GM18499 (cell line): Measurements from ENCODE around the gene CACNB3.

Experiments used
- ATAC-seq: cut with Tn5 transposase; IDR thresholded peaks from one replicate; pipeline ENCODE4 v1.9.1; 2021; ENCODE audit warnings: moderate number of reproducible peaks; ENCODE audit not compliant: insufficient read depth, unreplicated experiment

CACNB3 gene

DNA sequence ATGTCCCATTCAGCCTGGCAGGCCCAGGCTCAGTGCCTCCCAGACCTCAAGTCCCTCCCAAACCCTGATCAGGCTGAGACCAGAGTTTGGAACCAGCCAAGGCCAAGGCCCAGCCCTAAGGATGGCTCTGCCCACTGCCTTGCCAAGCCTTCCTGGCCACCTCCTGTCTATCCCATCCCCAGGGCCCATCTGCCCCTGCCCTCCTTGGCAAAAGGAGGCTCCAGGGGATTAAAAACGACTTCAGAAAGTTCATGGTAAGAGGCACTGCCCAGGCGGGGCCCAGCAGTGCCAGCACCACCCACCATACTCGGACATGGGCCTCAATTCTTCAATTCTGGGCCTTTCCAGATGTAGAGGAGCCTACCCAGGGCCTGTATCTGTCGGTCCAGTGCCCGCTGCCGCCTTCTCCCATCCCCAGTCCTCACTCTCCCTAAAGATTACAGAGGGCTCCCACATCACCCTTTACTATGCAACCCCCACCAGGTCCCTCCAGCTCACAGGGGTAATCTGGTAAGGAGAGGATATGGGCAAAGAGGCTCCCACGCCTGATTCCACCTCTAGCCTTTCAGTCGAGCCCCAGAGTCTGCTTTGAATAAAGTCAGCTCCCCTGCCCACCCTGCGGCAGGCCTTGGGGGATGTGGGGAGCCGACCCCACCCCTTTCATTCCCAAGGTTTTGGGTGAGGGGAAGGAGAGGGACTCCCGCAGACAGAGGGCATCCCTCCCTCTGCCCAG is 30.3 kb upstream of the CACNB3 start:
- ATAC-seq: no peak

DNA sequence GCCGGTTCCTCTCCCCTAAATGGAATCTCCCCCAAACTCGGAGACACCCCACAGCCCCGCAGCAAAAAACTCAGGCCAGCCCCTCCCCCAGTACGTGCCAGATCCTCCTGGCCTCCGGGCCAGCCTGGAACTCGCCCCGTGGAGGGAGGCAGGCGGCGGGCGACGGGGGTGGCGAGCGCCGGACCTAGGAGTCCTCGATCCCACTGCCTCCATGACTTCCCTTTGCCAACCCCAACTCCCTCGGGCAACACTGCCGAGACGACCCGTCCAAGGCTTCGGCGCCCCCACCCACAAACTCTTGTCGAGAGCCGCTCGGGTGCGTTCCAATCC is 29.8 kb upstream of the CACNB3 start:
- no peak for ATAC-seq

DNA sequence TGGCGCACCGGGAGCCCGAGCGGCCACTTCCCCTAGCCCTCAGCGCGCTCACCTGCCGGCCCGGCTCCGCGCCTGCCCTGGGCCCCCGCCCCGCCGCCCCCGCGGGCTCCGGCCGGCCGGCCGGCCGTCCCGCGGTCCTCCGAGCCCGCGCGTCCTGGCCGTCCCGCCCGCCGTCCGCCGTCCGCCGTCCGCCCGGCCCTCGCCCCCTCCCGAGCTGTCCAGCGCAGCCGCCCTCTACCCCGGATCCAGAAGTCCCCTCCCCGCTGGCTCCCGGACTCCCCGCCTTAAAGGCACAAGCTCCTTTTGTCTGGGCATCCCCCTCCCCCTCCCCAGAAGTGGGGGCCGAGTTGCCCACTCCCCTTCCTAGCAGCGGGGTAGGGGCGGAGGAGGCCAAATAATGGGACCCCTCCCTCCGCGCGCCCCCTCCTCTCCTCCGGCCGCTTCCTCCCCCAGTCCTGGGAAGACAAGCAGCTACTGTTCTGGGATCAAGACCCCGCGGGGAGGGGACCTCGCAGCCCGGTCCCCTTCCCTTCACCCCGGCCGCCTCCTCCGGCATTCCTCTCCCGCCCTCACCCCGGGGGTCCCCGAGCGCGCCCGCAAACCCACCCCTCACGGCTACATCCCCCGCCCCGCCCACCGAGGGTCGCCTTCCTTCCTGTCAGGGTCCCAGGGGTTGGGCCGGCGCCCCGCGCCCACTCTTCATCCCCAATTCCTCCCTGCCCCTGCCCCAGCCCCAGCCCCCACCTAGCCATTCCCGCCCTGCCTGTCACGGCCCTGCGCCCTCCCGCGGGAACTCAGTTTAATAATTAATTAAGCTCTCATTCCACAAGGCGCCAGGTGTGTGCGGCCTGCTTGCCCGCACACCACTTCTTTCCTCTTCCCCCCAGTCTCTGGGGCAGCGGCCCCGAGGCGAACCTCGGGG is 29.2 kb upstream of the CACNB3 start, which contains the start of gene ADCY6:
ADCY6 (minus strand) TSS at position 236 of the 922 bp plus-strand sequence. CDS start 5,655 bp downstream, outside the sequence.
- no peak for ATAC-seq

DNA sequence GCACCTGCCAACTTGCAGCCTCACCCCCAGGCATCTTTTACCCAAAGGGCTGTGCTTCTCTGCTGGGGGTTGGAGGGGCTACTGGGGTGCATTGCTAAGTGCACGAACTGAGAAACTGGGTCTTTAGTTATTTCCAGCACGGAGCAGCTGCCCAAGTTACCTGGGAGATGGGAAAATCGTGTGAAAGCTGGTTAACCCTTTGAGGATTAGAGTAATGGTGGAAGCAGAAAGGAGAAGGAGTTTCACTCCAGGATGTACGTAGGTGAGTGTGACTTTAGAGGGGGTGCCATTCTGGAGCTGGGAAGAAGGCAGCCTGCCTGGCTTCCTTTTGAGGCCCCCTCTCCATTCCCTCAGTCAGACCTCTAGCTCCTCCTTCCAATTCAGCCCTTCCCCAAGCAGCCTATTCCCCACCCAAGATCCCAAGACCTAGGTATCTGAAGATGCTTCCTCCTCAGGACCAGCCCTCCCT is 28.4 kb upstream of the CACNB3 start:
- ATAC-seq: no peak

DNA sequence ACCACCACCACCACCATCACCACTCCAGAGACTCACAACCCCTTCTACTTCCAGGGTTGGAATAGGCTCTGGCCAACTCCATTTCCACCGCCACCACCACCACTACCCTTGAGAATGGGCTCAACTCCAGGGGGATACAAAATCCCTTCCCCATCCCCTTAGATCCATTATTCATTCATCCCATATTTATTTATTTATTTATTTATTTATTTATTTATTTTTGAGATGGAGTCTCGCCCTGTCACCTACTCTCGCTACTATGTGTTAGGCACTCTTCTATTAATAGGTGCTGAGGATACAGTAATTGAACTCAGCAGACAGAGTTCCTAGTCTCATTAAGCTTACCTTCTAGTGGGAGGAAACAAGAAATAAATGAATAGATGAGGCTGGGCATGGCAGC is 24.6 kb upstream of the CACNB3 start:
- ATAC-seq: no peak

DNA sequence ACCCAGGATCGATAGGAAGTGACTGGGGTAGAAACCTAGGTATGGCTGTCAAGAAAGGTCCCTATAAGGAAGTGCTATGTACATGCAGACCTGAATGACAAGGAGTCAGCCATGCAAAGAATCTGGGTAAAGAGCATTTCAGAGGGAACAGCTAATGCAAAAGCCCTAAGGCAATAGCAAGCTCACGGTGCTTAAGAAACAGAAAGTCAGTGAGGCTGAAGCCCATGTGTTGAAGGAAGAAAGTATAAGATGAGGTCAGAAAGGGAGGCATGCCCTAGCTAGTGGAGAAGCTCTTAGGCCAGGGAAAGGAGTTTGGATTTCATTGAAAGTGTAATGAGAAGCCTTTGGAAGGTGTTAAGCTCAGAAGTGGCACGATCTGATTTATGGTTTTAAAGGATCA is 23.4 kb upstream of the CACNB3 start:
- no peak for ATAC-seq

DNA sequence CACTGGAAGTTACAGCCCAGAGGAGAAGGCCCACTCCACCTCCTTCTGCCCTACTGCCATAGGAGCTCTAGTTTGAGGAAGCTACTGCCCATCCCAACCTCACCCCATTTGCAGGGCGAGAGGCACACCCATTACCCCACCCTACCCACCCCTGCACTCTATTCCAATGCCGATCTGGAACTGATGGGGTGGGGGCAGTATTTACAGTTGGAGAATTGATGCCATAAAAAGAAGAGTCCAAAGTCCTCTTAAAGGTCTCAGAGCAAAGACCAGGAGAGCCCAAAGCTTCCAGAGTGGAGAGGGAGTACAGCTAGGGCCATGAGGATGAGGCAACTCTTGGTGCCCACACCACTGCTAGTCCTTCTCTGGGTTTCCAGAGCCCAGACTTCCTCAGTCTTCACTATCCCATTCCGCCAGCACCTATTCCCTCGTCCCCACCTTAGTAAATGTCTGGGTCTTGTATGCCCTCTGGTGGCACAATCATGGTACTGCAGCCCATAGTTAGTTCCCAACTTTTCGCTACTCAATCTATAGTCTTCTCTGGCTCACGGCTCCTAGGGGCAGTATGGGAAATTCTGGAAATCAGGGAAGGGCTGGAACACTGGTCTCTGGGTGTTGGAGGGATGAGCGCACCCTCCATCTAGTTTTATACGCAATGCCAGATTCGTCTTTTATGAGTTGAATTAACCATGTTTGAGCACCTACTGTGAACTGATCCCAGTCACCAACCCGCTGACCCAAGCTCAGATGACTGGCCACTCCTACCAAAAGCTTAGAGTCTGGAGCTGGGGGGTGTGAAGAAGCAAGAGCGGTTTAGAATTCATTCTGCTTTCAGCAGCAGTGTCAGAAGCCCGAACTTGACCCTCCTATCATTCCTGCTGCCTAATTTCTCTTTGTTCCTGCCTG is 22.5 kb upstream of the CACNB3 start:
- no peak for ATAC-seq

DNA sequence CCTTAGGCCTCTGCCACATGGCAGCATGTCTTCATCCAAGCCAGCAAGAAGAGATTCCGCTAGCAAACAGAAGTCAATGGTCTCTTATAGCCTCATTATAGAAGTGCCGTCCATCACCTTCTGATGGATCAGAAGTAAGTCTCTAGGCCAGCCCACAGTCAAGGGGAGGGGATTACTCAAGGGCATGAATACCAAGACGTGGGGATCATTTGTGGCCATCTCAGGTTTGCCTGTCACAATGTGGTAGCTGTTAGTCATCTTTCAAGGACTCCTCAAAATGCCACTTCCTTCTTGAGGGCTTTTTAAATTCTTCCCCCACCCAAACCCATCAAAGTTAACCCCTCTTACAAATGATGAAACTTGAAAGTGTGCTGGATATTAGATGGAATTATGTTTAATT is 21.3 kb upstream of the CACNB3 start:
- ATAC-seq: no peak

DNA sequence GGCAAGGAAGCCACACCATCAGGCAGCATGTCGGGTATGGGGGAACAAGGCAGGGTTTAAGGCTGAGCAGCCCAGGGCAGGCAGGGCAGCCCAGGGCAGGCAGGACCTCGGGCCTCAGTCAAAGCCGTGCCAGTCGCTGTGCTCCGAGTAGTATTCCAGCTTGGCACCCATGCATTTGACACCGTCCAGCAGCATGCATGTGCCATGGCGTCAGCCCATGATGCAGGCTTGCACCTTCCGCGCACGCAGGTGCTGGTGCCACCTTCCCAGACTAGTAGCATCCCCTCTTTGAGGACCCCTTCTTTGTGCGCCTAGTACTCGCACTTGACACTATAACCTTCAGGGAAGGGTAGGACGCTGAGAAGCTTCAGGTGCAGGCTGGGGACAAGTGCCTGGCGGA is 17.8 kb upstream of the CACNB3 start:
- ATAC-seq: no peak

DNA sequence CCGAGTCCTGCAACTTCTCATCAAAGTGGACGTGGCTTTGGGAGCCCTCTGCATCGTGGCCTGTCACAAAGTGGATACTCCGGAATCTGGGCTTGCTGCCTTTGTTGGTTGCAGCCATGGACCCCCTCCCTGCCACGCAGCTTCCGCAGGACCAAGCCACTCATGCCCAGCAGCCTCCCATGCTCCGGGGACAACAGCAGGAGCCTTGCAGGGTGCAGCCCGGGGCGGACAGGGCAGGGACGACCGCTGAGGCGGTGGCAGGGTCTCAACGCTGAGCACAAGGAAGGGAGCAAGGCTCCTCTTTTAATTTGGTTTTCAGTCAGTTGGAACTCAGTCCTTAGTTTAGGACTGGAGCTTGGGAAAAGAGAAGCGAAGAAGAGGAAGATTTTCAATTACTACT is 17.3 kb upstream of the CACNB3 start:
- no peak for ATAC-seq

DNA sequence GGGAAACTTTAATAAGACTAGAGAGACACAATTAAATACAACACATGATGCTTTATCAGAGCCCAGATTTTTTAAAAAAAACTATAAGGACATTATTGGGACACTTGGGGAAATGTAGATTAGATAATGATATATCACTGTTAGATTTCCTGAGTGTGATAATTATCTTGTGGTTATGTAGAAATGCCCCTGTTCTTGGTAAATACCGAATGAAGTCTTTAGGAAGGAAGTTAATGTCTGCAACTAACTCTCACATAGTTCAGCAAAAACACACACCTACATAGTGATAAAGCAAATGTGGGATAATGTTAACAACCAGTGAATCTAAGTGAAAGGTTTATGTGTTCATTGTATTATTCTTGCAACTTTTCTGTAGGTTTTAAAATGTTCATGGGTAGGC is 14.6 kb upstream of the CACNB3 start:
- ATAC-seq: no peak

DNA sequence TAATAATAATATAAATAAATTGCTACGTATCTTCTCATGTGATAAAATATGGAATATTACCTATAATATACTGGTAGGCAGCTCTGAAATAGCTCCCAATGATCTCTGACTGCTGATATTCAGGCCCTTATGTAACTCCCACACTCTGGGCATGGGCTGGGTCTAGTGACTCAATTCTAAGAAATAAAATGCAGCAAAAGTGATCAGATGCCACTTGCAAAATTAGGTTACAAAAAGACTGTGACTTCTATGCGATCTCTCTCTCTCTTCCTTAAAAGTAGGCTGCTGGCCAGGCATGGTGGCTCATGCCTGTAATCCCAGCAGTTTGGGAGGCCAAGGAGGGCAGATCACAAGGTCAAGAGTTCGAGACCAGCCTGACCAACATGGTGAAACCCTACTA is 10.3 kb upstream of the CACNB3 start:
- ATAC-seq: no peak

DNA sequence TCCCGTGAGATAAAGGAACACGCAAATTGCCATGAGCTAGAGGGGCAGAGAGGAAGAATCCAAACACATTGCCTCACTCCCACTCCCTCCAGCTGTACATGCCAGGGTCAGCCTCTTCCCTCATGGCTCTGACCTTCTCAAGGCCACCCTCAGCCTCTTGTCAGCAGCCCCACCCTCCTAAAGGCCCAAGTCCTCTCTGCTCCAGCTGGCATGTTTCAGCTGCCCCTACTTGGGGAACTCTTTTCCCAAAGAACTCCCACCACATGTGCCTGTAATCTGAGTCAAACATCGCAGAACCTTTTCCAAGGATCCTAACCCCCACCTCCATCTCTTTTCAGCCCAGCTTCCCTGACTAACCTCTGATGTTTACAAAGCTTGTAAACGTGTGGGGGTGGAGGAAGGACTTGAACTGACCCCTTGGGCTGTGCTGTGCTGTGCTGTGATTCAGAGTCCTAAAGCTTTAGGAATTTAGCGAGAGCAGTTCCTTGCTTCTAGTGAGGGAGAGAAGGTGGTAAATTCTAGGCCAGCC is 7.3 kb upstream of the CACNB3 start:
- ATAC-seq: no peak

DNA sequence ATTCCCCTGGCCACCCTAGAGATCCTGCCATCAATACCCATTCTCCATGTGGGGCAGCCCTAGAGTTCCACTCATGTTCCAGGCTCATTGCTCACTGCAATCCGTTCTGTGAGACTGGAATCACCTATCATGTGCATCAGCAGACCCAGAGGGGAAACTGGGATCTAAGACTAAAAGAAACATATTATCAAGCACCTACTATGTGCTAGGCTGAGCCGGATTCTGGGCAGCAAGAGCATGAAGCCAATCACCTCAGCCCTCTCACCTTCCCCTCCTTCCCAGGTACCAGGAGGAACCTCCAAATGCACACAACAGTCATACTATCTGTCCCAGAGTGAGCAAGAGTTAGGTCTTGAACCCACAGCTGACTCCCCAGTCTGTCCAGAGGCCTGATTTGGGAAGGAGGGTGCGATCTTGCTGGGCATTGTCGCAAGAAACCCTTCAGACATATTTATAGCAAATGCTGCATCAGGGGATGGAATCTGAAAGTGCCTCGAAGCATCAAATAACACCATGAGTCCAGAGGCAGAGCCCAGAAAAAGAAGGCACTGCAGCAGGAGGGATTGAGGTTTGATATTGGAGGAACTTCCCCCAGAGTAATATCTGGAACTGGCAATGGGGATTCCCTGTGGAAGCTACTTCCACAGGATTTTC is 6.7 kb upstream of the CACNB3 start:
- ATAC-seq: no peak

DNA sequence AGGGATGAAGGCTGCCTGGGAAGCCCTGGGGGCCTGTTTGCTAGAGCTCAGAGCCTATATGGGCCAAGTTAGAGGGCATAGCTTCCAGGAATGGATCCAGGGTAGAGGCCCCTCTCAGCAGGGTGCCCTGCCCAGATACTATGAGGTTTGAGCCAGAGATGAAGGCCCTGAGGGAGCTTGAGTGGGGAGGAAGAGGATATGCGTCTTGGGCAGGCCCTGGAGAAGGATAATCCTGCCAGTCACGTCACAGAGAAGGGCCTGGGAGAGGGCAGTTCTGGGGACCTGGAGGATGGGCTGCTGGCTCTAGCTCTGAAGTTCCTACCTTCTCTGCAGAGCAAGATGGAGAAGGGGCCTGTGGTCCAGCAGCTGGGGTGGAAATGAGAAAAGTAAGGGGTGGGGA is 5.9 kb upstream of the CACNB3 start:
- ATAC-seq: no peak

DNA sequence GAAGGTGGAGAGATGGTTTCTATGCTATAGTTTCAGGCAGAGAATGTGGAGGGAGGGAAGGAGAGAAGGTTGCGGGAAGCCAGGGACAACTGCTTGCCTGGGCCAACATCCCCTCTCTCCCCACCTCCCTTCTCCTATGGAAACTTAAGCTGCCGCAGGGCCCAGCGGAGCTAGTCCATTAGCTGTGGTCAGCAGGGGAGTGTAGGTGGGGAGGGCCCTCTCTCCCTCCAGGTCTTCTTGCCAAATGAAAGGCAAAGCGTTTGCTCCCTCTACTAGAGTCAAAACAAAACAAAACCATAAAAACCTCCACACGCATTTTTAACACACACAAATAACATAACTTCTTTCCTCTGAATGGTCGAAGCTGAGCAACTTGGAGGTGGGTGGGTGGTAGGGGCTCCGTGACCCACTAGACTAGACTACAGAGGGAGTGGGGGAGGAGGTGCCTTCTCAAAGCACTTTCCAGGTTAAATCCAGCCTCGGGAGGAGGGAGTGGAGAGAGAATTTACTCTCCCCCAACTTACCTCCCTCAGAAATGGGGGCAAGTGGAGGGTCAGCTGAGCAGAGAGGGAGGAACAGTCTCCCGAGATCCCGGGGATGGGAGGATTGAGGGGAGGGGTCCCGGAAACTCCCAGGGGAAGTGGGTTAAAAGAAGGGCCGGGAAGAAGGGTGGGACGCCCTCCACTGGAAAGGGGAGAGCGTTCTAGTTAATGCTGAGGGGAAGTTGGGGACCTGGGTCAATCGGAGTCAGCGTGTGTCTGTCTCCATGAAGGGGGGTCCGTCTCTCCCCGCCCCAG is 4.6 kb upstream of the CACNB3 start:
- no peak for ATAC-seq

DNA sequence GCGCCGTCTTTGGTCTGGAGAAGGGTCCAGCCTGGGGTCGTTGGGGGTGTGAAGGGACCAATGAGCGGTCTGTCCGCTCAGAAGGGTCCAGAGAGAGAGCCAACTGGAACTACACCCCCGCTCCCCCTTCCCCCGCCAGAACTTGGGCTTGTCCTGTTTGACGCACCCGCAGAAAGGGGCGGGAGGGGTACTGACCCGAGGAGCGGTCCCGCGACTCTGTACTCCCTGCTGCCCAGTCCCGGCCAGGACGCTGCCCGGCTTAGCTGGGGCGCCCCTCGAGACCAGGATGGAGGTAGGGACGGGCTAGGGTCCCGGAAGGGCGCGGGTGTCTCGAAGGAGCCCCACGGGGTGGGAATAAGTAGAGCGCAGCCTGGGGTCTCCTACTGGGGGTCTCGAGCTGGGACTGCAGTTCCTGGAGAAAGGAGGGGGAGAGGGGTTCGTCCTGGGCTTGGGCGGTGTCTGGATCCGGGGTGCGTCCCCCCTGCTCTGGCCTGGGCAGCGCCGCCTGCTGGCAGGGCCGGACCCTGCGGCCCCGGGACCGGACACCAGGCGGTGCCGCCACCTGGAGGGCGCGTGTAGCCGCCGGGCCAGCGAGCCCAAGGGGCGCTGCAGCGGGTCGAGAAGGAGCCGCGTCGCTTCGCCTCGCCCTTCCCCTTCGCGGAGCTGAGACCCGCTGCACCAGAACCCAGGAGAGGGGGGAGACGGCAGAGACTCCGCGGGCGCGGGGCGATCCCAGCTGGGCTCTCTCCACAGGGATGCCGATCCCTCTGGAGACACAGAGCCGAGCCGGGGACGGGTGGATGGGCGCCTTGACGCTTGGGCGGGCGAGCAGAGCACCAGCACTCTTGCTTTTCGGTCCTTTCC is 3.8 kb upstream of the CACNB3 start:
- no peak for ATAC-seq
